Gastroesophageal sphincter (tissue), 4 donors: ENCODE results near the gene CTCFL. TPM values are rescaled to one million over a fixed set of nuclear protein-coding genes. Genes with fewer than 3 reads are reported as not detected.

Experiments used
- ATAC-seq: fragments of 150-250 bp; one replicate; pipeline ENCODE4 v1.9.1; 2016; ENCODE audit warnings: mild to moderate bottlenecking, moderate library complexity
- H3K27ac ChIP-seq, 4 donors: fragments of 200-600 bp; sonication (generic) in 3 of 4; 1 replicate in 3 of 4; 2 replicates in 1 of 4; pipeline ENCODE4 v1.5.1; 2016 to 2019
- H3K27me3 ChIP-seq: fragments of 200-600 bp; sonication (generic); one replicate; pipeline ENCODE4 v1.5.1; 2019
- H3K36me3 ChIP-seq, 2 donors: fragments of 200-600 bp; sonication (generic); one replicate each; pipeline ENCODE4 v1.5.1; 2019; ENCODE audit warnings: control low read depth in 1 of 2
- H3K4me1 ChIP-seq, 3 donors: fragments of 200-600 bp; sonication (generic); 1 replicate in 2 of 3; 2 replicates in 1 of 3; pipeline ENCODE4 v1.5.1; 2016 to 2019; ENCODE audit warnings: control low read depth in 2 of 3
- H3K4me3 ChIP-seq, 2 donors: fragments of 200-600 bp; sonication (generic); one replicate each; pipeline ENCODE4 v1.5.1; 2019; ENCODE audit warnings: mild to moderate bottlenecking in 1 of 2, moderate library complexity in 1 of 2
- H3K9me3 ChIP-seq, 3 donors: fragments of 200-600 bp; sonication (generic); one replicate each; pipeline ENCODE4 v1.5.1; 2017 to 2019; ENCODE audit warnings: control low read depth in 2 of 3
- CTCF ChIP-seq, 4 experiments: fragments of 200-600 bp in 2 of 4; fragments of 450-650 bp in 2 of 4; sonication (generic) in 1 of 4; IDR thresholded peaks; one replicate each; pipeline ENCODE4 v1.5.1; 2017 to 2019; ENCODE audit warnings: antibody characterized with exemption in 4 of 4, mild to moderate bottlenecking in 2 of 4, moderate library complexity in 2 of 4
- EP300 ChIP-seq: sonication (generic); formaldehyde crosslinking; IDR thresholded peaks from one replicate; pipeline ENCODE4 v1.6.1; 2017; ENCODE audit warnings: antibody characterized with exemption, mild to moderate bottlenecking
- POLR2A ChIP-seq, 2 donors: fragments of 450-650 bp; IDR thresholded peaks; one replicate each; pipeline ENCODE4 v1.6.1; 2017; ENCODE audit warnings: antibody characterized with exemption in 2 of 2, mild to moderate bottlenecking in 2 of 2, moderate library complexity in 1 of 2
- POLR2AphosphoS5 ChIP-seq: sonication (generic); formaldehyde crosslinking; IDR thresholded peaks from one replicate; pipeline ENCODE4 v1.6.1; 2017; ENCODE audit warnings: antibody characterized with exemption
- WGBS, 2 donors: methylation state at CpG; one replicate each; pipeline ENCODE4 v1.1.5; 2018; ENCODE audit warnings: low coverage in 1 of 2; 5-methylcytosine and 5-hydroxymethylcytosine counted together
- total RNA-seq, 4 donors: library from RNA; depleted of rRNA; stranded (reverse); fragments of >200 nt; gene quantifications; one replicate each; pipeline ENCODE4 v1.1.0, GENCODE V29; 2016

CTCFL gene
- total RNA-seq, 4 donors from 2014 or later: not detected

- 69 to 82% methylated on average over 2 to 7 of the region's 17 CpGs for WGBS, 2 donors
- ATAC-seq: no peak
- TF ChIP-seq EP300 (no peak), CTCF (IDR thresholded peaks at IDR 0.05) (no peak), POLR2AphosphoS5 (no peak), POLR2A (IDR thresholded peaks at IDR 0.05) (no peak)
- Histone ChIP-seq H3K27me3 (no peaks in the 10 kb centered on the region), H3K27ac (no peak overlapping the region), H3K9me3 (no peaks in the 10 kb centered on the region), H3K4me3 (no peak overlapping the region), H3K36me3 (no peaks in the 10 kb centered on the region), H3K4me1 (no peaks in the 10 kb centered on the region)
Measured at GRCh38 chr20:57526087-57526884, 1.3 kb upstream of the CTCFL start.

GRCh38 chr20:57525328-57526086 is 567 bp upstream of the CTCFL start:
- TF ChIP-seq POLR2A (IDR thresholded peaks at IDR 0.05): no peak
- no peak for TF ChIP-seq EP300
- TF ChIP-seq POLR2AphosphoS5: no peak
- no peak for TF ChIP-seq CTCF (IDR thresholded peaks at IDR 0.05)
- Histone ChIP-seq H3K9me3 (no peaks in the 10 kb centered on the region), H3K36me3 (no peaks in the 10 kb centered on the region), H3K27me3 (no peaks in the 10 kb centered on the region), H3K27ac (no peak overlapping the region), H3K4me1 (no peaks in the 10 kb centered on the region), H3K4me3 (no peak overlapping the region)
- ATAC-seq: no peak
- WGBS, 2 donors: 57% methylated on average over 2 of the region's 10 CpGs; no CpG with 5 or more reads in 1 of the 2 donors

GRCh38 chr20:57523782-57524181 is 1.2 kb downstream of the CTCFL start:
- H3K36me3 ChIP-seq: no peaks in the 10 kb centered on the region
- H3K4me3 ChIP-seq: no peak overlapping the region
- no peak overlapping the region for H3K27ac ChIP-seq
- no peaks in the 10 kb centered on the region for H3K9me3 ChIP-seq
- 81 to 90% methylated on average over 6 to 7 of the region's 11 CpGs for WGBS, 2 donors
- H3K4me1 ChIP-seq: no peaks in the 10 kb centered on the region
- no peak for ATAC-seq
- no peaks in the 10 kb centered on the region for H3K27me3 ChIP-seq
- TF ChIP-seq POLR2AphosphoS5: no peak
- TF ChIP-seq CTCF (IDR thresholded peaks at IDR 0.05): no peak
- no peak for TF ChIP-seq EP300
- no peak for TF ChIP-seq POLR2A (IDR thresholded peaks at IDR 0.05)

- Histone ChIP-seq H3K4me1 (no peaks in the 10 kb centered on the region), H3K4me3 (no peak overlapping the region), H3K36me3 (no peaks in the 10 kb centered on the region), H3K27me3 (no peaks in the 10 kb centered on the region), H3K9me3 (no peaks in the 10 kb centered on the region), H3K27ac (no peak overlapping the region)
- no peak for TF ChIP-seq EP300
- TF ChIP-seq POLR2AphosphoS5: no peak
- TF ChIP-seq POLR2A (IDR thresholded peaks at IDR 0.05): no peak
- no peak for TF ChIP-seq CTCF (IDR thresholded peaks at IDR 0.05)
- ATAC-seq: no peak
- 58 to 78% methylated on average over 4 to 5 of the region's 5 CpGs for WGBS, 2 donors
Measured at GRCh38 chr20:57522380-57523140, 2.4 kb downstream of the CTCFL start.
